GM18868 (cell line): Measurements from ENCODE around the gene NAGPA.
"Not testable (repeated sequence)": the region's sequence is repeated elsewhere in the genome, so short reads cannot be mapped to it uniquely, and the experiment has no call there.

Source experiments
- ATAC-seq: cut with Tn5 transposase; IDR thresholded peaks from one replicate; pipeline ENCODE4 v1.9.1; 2021; ENCODE audit warnings: mild to moderate bottlenecking, moderate library complexity; ENCODE audit not compliant: unreplicated experiment

The NAGPA gene

DNA sequence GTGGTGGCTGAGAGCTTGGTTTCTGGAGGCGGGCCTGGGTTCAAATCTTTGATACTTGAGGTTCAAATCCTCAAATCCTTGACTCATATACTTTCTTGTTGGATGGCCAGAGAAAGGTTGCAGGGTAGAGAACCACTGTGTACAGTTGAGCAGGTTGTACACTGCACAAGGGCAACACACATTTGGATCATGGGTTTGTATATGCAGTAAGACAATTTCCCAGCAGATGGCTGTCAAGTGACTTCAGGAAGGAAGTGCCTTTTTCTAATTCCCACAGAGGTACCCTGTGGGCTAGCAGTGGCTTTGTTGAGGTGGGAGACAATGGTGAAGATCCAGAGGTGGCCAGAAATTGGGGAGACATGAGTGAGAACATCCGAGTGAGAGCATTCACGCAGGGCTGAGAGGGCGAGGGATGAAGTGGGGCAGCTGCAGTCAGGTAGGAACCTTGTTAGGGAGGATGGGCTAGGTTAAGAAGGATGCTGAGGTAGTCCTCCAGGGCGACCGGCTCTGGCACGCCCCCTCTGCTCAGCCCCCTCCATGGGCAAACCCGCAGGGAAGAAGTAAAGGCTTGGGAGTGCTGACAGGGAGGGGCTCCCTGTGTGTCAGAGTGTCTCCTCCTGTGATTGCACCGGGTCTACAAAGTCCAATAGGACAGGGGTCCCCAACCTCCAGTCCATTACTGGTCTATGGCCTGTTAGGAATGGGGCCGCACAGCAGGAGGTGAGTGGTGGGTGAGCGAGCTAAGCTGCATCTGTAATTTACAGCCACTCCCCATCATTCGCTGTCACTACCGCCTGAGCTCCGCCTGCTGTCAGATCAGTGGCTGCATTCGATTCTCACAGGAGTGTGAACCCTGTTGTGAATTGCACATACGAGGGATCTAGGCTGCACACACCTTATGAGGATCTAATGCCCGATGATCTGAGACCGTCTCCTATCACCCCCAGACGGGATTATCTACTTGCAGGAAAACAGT is 29.3 kb upstream of the NAGPA start:
- no peak for ATAC-seq

DNA sequence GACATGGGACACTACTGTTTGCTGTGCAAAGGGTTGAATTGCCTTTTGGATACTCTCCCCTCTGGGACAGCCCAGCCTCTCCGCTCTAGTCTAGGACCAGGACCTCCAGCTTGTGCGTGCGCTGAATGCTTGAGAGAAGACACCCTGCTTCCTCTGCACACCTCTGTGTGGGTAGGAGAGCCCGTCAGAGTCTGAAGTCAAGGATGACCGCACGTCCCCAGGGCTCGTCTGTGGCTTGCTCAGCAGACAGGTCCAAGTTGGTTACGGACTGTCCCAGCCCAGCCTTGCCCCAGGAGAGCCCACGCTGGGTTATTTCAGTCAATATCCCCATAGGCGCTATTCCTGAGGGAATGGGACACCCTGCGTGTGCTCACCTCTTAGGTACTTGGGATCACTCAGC is 28.3 kb upstream of the NAGPA start:
- no peak for ATAC-seq

DNA sequence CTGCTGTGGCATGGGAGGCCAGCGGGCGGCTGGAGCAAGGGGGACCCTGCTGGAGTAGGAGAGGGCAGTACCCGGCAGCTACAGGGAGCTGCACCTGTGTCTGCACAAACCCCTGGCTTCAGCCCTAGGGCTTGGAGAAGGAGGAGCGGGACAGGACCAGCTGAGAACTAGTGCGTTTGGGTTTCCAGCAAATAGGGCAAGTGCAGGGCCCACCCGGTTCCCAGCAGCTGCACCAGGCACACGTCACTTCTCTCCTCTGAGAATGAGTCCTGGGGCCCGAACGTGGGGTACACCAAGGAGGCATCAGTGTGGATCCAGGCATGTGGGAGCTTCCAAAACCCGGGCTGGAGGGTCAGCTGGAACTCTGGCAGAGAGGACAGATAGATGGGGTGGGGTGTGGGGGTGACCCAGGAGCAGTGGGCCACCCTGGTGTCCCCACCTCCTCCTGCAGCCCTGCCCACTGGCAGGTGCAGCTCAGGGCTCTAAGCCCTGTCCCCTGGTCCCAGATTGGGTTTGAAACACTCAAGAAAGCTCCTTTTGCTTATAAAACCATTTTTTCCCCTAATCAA is 26.4 kb upstream of the NAGPA start:
- ATAC-seq = no peak

- ATAC-seq = no peak
Measured at GRCh38 chr16:5059386-5060072, 25.8 kb upstream of the NAGPA start.

- no peak for ATAC-seq
Measured at GRCh38 chr16:5058476-5058875, 24.7 kb upstream of the NAGPA start.

DNA sequence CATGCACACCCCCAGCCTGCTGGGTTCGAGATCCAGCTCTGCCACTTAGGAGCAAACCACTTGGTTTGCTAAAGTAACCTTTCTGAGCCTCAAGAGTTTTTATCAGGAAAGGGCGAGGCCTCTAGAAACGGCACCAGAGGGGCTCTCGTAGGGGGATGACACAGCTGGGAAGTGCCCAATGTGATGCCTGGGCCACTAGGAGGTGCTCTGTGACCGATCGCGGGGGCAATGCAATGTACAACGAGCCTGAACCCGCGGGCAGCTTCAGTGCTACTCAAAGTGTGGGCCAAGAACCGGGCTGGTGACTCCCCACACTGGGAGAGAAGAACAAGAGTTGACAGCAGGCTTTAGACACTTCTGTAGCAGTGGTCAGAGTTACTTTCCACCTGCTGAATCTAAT is 22.6 kb upstream of the NAGPA start:
- ATAC-seq = peak; percentile 74

DNA sequence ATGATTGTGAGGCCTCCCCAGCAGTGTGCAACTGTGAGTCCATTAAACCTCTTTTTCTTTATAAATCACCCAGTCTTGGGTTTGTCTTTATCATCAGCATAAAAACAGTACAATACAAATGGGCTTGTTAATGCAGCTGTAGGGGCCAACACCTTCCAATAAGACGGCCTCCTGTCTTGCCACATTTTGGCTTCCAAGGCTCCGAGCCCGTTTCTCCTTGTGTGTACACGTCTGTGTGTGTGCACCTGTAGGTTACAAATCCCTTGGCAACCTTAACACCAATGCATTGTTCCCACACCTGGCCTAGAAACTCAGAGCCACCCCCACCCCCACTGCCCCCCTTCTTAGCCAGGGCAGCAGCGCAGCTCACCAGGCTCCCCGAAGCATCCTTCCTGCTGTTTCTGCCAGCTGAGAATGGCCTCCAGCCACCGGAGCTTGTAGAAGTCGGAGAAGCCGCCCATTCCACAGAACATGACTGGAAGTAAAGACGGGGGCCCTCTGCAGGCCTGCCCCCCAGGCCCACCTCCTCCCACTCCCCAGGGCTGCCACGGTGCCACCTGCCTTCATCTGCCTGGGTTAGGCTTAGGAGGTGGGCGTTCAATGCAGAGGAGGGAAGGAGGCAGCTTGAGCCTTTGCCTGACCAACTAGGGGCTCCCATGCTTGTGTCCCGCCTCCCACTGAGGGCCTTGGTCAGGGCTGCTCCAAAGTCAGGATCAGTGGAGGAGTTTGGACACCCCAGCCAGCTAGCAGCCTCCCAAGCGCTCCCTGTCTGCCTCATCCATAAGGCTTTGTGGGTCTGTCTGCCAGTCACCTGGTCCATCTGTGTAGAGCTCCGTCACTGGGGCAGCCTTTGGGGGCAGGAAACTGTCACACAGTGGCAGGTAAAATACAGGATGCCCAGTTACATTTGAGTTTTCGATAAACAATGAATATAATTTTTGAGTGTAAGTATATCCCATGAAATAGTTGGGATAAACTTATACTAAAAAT is 21.4 kb upstream of the NAGPA start:
- ATAC-seq = no peak

- ATAC-seq = no peak
Measured at GRCh38 chr16:5046914-5047313, 13.2 kb upstream of the NAGPA start.

GRCh38 chr16:5045499-5046115 is 11.9 kb upstream of the NAGPA start:
- ATAC-seq = no peak

- ATAC-seq = not testable (repeated sequence)
Measured at GRCh38 chr16:5044581-5044980, 10.8 kb upstream of the NAGPA start.

DNA sequence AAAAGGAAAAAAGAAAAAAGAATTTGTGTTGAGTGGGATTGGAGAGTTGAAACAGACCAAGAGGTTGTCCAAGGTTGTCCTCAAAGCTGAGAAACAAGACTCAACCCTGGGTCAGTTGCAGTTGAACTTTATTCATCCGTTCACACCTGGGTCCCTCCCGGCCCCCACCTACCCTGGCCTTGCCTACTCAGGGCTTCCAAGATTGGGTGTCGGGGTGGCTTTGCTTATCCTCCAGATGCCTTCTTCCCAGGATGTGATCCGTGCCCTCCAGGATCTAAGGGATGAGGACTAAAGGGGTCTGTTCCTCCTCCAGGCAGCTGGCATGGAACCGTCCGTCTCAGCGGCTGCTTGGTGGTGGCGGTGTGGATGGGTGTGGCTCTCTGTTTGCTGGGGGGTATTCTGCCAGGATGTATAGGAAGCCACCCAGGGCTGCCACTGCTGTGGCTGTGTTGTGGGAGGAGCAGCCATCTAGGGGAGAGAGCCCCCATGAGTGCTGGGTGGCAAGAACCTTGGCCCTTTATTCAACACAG is 10.3 kb upstream of the NAGPA start:
- ATAC-seq = no peak

DNA sequence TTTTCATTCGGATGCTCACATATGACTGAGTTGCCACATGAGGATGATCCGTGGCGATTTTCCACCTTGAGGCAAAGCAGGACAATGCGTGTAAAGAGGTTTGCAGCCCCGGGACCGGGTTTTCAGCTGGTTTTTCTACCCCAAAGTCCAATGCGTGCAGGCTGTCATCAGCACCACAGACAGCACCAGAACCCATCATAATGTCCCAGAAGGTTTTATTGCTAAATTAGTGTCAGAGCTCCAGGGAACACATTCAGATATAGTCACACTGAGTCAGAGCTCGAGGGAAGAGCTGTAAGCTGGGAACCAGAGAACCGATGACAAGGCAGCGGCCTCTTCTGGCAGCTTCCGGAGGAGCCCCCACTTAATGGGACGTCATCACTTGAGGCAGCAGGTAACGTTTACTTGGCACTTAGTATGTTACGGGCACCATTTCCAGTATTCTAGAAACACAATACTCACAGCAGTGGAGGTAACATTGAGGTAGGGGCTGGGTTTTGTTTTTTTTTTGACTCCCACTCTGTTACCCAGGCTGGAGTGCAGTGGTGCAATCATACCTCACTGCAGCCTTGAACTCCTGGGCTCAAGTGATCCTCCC is 8.9 kb upstream of the NAGPA start:
- ATAC-seq = no peak

DNA sequence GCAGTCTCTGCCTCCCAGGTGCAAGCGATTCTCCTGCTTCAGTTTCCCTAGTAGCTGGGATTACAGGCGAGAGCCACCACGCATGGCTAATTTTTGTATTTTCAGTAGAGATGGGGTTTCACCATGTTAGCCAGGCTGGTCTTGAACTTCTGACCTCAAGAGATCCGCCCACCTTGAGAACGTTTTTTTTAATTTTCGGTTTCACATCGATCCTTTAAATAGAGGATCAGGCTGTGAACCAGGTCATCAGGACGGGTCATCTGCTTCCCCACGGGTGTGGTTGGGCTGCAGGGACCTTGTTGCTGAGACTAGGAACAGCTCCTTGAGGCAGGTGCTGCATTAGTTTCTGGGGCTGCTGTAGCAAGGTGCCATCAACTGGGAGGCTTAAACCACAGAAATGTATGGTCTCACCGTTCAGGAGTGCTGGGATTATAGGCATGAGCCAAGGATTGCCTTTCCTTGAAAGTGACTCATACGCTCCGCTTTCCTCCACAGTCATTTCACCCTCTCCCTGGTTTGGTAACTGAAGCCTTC is 7.9 kb upstream of the NAGPA start:
- peak; percentile 58 for ATAC-seq

GRCh38 chr16:5040451-5040850 is 6.7 kb upstream of the NAGPA start:
- no peak for ATAC-seq

GRCh38 chr16:5036228-5037156 is 2.8 kb upstream of the NAGPA start:
- no peak for ATAC-seq

DNA sequence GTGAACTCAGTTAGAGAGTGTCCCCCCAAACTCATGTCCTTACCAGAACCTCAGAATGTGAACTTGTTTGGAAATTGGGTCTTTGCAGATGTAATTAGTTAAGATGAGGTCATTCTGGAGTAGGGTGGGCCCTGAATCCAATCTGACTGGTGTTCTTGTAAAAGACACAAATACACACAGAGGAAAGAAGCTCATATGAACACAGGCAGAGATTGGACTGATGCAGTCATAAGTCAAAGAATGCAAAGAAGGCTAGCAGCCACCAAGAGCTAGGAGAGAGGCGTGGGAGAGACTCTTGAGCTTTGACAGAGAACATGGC is 2.1 kb upstream of the NAGPA start:
- no peak for ATAC-seq

- no peak for ATAC-seq
Measured at GRCh38 chr16:5034167-5034523, 410 bp upstream of the NAGPA start.

DNA sequence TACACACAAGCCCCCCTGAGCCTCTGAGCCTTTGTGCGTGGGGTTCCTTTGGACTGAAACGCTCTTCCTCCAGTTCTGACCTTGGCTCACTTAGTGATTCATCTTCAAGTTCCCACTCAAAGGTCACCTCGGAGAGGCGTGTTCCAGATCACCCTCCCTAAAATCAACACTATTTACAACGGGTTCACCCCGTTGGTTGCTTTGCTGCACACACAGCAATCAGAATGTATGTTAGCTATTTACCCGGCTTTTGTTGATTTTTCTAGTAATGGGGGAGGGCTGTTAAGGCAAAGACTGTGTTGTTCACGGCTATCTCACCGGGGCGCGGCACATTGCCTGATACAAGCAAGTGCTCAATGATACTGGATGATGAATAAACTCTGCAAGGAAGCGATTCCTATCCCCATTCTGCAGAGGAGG is 977 bp downstream of the NAGPA start:
- ATAC-seq = no peak
